ENCODE data around the gene USP21.

The USP21 gene

GRCh38 chr1:161199506-161200139, 40.3 kb downstream of the USP21 start:
- Histone ChIP-seq H3K27me3 (replicated peaks; ENCODE audit: control insufficient read depth, insufficient read depth, low read length) (no peaks in the 10 kb centered on the region), H3K4me3 (replicated peaks; ENCODE audit: low read depth, low read length) (no peak overlapping the region), H3K36me3 (ENCODE audit: control insufficient read depth, insufficient read depth, low read length) (no peaks in the 10 kb centered on the region)
- TF ChIP-seq CTCF (IDR thresholded peaks at IDR 0.05; ENCODE audit: insufficient read depth, low read length, poor library complexity, severe bottlenecking), result no peak
- DNase-seq (ENCODE audit: extremely low read depth, insufficient read length), result no peak

DNA sequence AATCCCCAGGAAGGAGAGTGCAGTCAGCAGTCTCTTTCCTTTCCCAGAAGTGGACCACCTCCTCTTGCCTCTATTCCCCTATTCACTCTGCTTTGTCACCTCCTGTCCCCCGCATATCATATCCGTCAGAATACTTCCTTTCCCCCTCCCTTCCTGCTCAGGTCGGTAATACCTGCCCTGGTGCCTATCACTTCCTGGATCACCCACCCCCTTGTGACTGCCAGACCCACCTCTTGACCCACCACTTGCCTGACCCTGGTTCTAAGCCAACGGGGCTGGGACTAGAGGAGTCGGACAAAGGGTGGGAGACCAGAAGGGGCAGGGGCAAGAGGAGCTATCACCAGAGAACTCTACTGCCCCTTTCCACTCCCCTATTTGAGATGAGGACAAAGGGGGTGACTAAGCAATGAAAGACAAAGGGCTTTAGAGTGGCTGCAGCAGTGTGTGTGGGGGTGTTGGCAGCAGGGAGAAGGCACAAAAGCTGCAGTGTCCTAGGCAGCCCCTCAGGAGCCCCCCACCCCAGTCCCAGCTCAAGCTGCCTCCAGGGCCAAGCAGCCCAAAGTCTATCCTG, 41.2 kb downstream of the USP21 start:
- DNase-seq (ENCODE audit: extremely low read depth, insufficient read length), result no peak
- no peak overlapping the region for H3K4me3 ChIP-seq (replicated peaks; ENCODE audit: low read depth, low read length)
- no peaks in the 10 kb centered on the region for H3K36me3 ChIP-seq (ENCODE audit: control insufficient read depth, insufficient read depth, low read length)
- TF ChIP-seq CTCF (IDR thresholded peaks at IDR 0.05; ENCODE audit: insufficient read depth, low read length, poor library complexity, severe bottlenecking), result no peak
- H3K27me3 ChIP-seq (replicated peaks; ENCODE audit: control insufficient read depth, insufficient read depth, low read length), result no peaks in the 10 kb centered on the region

DNA sequence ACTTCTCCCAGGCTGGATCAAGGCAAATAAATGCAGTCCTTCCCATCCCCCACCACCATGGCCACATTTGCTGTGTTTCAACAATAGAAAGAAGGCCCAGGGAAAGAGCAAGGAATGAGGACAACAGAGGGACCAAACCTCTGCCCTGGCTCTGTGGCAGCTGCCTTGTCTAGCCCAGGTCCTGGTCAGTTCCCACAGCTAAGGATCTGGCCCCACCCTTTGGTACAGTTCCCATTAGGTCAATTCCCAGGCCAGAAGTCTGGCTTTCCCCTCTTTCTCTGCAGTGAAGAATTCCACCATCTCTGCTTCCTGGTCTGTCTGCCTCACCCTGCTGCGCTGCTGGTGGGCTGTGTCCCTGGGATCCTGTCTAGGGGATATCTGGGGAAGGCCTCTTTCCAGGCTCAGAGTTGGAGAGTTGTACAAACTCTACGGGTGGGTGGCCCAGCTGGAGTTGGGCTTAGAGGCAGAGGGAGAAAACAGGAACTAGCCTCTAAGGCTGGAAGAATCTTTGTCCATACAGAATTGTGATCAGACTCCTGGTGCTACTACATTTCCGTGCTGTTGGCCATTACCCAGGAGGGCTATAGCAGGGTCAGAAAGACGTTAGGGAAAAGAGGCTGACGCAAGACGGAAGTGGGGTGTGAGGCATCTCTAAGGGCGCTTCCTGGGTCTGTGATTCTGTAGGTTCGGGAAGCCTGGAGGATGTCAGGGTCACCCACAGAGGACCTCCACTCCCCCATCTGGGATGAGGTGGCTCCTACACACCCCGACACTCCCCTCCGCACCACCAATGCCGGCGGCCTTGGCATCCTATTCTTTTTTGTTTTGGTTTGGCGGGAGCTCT, 41.9 kb downstream of the USP21 start:
- H3K27me3 ChIP-seq (replicated peaks; ENCODE audit: control insufficient read depth, insufficient read depth, low read length), result no peaks in the 10 kb centered on the region
- H3K4me3 ChIP-seq (replicated peaks; ENCODE audit: low read depth, low read length), result no peak overlapping the region; the same call in 1 of the 2 replicates
- TF ChIP-seq CTCF (IDR thresholded peaks at IDR 0.05; ENCODE audit: insufficient read depth, low read length, poor library complexity, severe bottlenecking), result no peak
- DNase-seq (ENCODE audit: extremely low read depth, insufficient read length), result no peak
- no peaks in the 10 kb centered on the region; the same call in 1 of the 2 replicates for H3K36me3 ChIP-seq (ENCODE audit: control insufficient read depth, insufficient read depth, low read length)

DNA sequence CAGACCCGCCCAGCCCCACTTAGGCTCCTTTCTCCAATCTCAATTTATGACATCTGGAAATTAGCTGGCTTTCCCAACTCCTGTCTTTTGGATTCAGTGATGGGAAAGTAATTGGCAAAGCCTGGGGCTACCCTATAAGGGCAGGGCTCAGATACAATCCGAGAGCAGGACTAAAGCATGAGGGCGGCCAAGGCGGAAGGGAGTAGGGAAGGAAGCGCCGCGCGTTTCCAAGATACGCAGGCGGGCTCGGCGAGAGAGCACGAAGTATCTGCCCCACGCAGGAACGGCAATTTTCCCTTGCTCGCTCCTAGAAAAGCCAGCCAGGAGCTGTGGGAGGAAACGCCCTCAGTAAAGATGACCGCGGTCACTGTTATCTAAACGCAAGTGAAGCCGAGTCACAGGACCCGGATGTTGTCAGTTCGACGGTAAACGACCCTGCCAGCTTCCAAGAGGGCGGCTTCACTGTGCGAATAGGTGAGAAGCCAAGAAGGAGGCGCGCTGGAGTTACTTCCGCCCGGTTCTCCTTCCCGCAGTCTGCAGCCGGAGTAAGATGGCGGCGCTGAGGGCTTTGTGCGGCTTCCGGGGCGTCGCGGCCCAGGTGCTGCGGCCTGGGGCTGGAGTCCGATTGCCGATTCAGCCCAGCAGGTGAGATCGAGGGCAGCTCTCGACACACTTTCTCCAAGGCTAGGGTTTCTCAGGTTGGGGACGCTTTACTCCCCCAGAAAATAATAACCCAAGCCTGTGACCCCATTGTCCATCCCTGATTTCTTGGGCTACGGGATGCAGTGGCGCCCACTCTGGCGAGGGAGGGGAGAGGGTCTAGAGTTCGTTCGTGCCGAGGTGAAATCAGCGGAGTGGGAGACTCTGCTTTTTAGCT, 42.8 kb downstream of the USP21 start, which contains the start of gene NDUFS2:
TSS of gene NDUFS2 (plus strand) at position 532 of the 877 bp plus-strand sequence. CDS start at position 551, 19 bp downstream.
- Histone ChIP-seq H3K27me3 (replicated peaks; ENCODE audit: control insufficient read depth, insufficient read depth, low read length) (no peaks in the 10 kb centered on the region), H3K36me3 (ENCODE audit: control insufficient read depth, insufficient read depth, low read length) (peaks cover under 1% of the 10 kb centered on the region), H3K4me3 (replicated peaks; ENCODE audit: low read depth, low read length) (peak within 1 kb of the TSS; percentile 95)
- DNase-seq (ENCODE audit: extremely low read depth, insufficient read length), result peak; percentile 90
- peak; percentile 45 for TF ChIP-seq CTCF (IDR thresholded peaks at IDR 0.05; ENCODE audit: insufficient read depth, low read length, poor library complexity, severe bottlenecking)

DNA sequence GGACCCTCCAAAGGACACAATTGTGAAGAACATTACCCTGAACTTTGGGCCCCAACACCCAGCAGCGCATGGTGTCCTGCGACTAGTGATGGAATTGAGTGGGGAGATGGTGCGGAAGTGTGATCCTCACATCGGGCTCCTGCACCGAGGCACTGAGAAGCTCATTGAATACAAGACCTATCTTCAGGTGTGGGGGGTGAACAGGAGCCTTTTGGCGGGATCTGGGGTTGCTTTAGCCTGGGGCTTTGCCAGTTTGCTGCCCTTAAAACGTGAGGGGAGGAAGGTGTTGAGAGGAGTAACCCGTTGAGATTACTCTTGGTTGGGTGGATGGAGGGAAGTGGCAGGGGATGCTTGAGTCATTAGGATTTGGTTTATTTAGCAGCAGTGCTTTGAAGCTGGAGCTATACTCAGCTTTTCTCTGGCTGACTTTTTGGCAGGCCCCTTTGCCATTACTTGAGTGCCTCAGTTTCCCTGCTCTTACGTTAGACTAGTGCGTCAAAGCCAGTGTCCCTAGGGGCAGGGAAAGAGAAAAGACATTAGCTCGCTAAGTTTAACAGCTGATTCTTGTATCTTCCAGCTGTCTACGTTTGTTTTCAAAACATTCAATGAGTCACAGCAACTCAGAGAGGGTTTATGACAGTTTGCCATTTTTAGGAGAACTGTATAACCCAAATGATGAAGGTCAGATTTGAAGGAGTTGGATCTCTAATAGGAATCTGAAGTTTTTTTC, 47.3 kb downstream of the USP21 start:
- TF ChIP-seq CTCF (IDR thresholded peaks at IDR 0.05; ENCODE audit: insufficient read depth, low read length, poor library complexity, severe bottlenecking), result no peak
- Histone ChIP-seq H3K4me3 (replicated peaks; ENCODE audit: low read depth, low read length) (no peak overlapping the region), H3K36me3 (ENCODE audit: control insufficient read depth, insufficient read depth, low read length) (peaks cover 12% of the 10 kb centered on the region), H3K27me3 (replicated peaks; ENCODE audit: control insufficient read depth, insufficient read depth, low read length) (no peaks in the 10 kb centered on the region)
- DNase-seq (ENCODE audit: extremely low read depth, insufficient read length), result no peak
